CD14-positive monocyte (primary cell): Measurements from ENCODE around the gene THAP12. TPM values are rescaled to one million over a fixed set of nuclear protein-coding genes. Genes with fewer than 3 reads are reported as not detected.

Source experiments
- DNase-seq, 3 donors: peaks; one replicate each; pipeline ENCODE4 v3.0.0-alpha.2; 2011 to 2022
- H2AFZ ChIP-seq: 2 replicates; pipeline ENCODE4 v1.6.0; 2012; ENCODE audit warnings: mild to moderate bottlenecking, low read depth, low read length, inconsistent platforms; ENCODE audit not compliant: insufficient read depth, poor library complexity, severe bottlenecking
- H3K27ac ChIP-seq, 2 donors: 1 replicate in 1 of 2; 2 replicates in 1 of 2; pipeline ENCODE4 v1.5.1; 2012 to 2013; ENCODE audit warnings: low read length in 2 of 2, control low read depth in 1 of 2, inconsistent platforms in 1 of 2, low read depth in 1 of 2, mild to moderate bottlenecking in 1 of 2
- H3K27me3 ChIP-seq, 2 donors: one replicate each; pipeline versions ENCODE4 v1.6.0 to v1.6.1; 2011 to 2013; ENCODE audit warnings: low read length in 2 of 2; ENCODE audit not compliant: control insufficient read depth in 2 of 2, insufficient read depth in 2 of 2
- H3K36me3 ChIP-seq, 2 donors: replicated peaks in 1 of 2; 1 replicate in 1 of 2; 2 replicates in 1 of 2; pipeline versions ENCODE4 v1.5.1 to v1.6.1; 2012 to 2013; ENCODE audit warnings: low read length in 2 of 2, control low read depth in 1 of 2, inconsistent platforms in 1 of 2, mild to moderate bottlenecking in 1 of 2; ENCODE audit not compliant: insufficient read depth in 2 of 2, control insufficient read depth in 1 of 2
- H3K4me1 ChIP-seq, 2 donors: 1 replicate in 1 of 2; 2 replicates in 1 of 2; pipeline versions ENCODE4 v1.5.1 to v1.6.1; 2012 to 2013; ENCODE audit warnings: low read length in 2 of 2, control low read depth in 1 of 2, inconsistent platforms in 1 of 2, mild to moderate bottlenecking in 1 of 2, moderate library complexity in 1 of 2; ENCODE audit not compliant: insufficient read depth in 2 of 2, control insufficient read depth in 1 of 2
- H3K4me2 ChIP-seq: replicated peaks from 2 replicates; pipeline ENCODE3; 2012; ENCODE audit warnings: low read length, moderate library complexity, mild to moderate bottlenecking; ENCODE audit not compliant: poor library complexity, severe bottlenecking; ENCODE audit errors: extremely low read depth
- H3K4me3 ChIP-seq, 3 experiments: fragments of 200-600 bp in 1 of 3; sonication (generic) in 1 of 3; replicated peaks in 1 of 3; 1 replicate in 2 of 3; 2 replicates in 1 of 3; pipeline ENCODE4 v1.5.1; 2011 to 2013; ENCODE audit warnings: low read length in 3 of 3, mild to moderate bottlenecking in 3 of 3, control low read depth in 2 of 3, low read depth in 2 of 3, inconsistent platforms in 1 of 3, moderate library complexity in 1 of 3
- H3K79me2 ChIP-seq: 2 replicates; pipeline ENCODE4 v1.6.0; 2012; ENCODE audit warnings: mild to moderate bottlenecking, control low read depth, inconsistent platforms, low read length, moderate library complexity; ENCODE audit not compliant: insufficient read depth
- H3K9ac ChIP-seq: 2 replicates; pipeline ENCODE4 v1.6.0; 2017; ENCODE audit warnings: low read length, mild to moderate bottlenecking; ENCODE audit not compliant: insufficient read depth, poor library complexity, severe bottlenecking
- H3K9me3 ChIP-seq, 2 donors: replicated peaks in 1 of 2; 1 replicate in 1 of 2; 2 replicates in 1 of 2; pipeline versions ENCODE4 v1.5.1 to v1.6.1; 2012 to 2013; ENCODE audit warnings: low read length in 2 of 2, control low read depth in 1 of 2; ENCODE audit not compliant: control insufficient read depth in 1 of 2, insufficient read depth in 1 of 2
- H4K20me1 ChIP-seq: 2 replicates; pipeline ENCODE4 v1.6.0; 2012; ENCODE audit warnings: mild to moderate bottlenecking, low read length, control low read depth, moderate library complexity; ENCODE audit not compliant: insufficient read depth
- H3K27ac Mint-ChIP-seq, 7 donors: one replicate each; pipeline ENCODE4 v1.8.0; 2020; ENCODE audit warnings: mild to moderate bottlenecking in 7 of 7, mixed read lengths in 7 of 7, moderate library complexity in 6 of 7, inconsistent platforms in 2 of 7
- H3K27me3 Mint-ChIP-seq, 3 donors: one replicate each; pipeline ENCODE4 v1.8.0; 2021 to 2022; ENCODE audit warnings: low read depth in 3 of 3, mild to moderate bottlenecking in 3 of 3, mixed read lengths in 3 of 3, moderate library complexity in 3 of 3, inconsistent platforms in 1 of 3
- H3K36me3 Mint-ChIP-seq, 2 donors: one replicate each; pipeline ENCODE4 v1.8.0; 2020; ENCODE audit warnings: mixed read lengths in 2 of 2, inconsistent platforms in 1 of 2, mild to moderate bottlenecking in 1 of 2
- H3K4me1 Mint-ChIP-seq: one replicate; pipeline ENCODE4 v1.8.0; 2020; ENCODE audit warnings: mild to moderate bottlenecking, mixed read lengths
- H3K4me3 Mint-ChIP-seq, 2 donors: one replicate each; pipeline ENCODE4 v1.8.0; 2020; ENCODE audit warnings: mild to moderate bottlenecking in 2 of 2, mixed read lengths in 2 of 2, moderate library complexity in 1 of 2
- H3K9me3 Mint-ChIP-seq, 7 donors: one replicate each; pipeline ENCODE4 v1.8.0; 2020 to 2022; ENCODE audit warnings: mixed read lengths in 7 of 7, mild to moderate bottlenecking in 6 of 7, moderate library complexity in 6 of 7, inconsistent platforms in 2 of 7
- CTCF ChIP-seq: fragments of 200-600 bp; IDR thresholded peaks from one replicate; pipeline ENCODE4 v1.8.0; 2022; ENCODE audit warnings: antibody characterized with exemption, mild to moderate bottlenecking
- WGBS: methylation state at CpG from one replicate; pipeline ENCODE4 v1.1.5; 2013; ENCODE audit warnings: missing lambda C conversion rate; ENCODE audit not compliant: insufficient coverage; 5-methylcytosine and 5-hydroxymethylcytosine counted together
- intact Hi-C, 2 donors: fragments of 100-400 bp; cut with micrococcal nuclease; formaldehyde crosslinking; loops; one replicate each; pipeline versions ENCODE4 v1.15.0 to v1.15.1; 2023
- polyA plus RNA-seq, 3 donors: library from polyadenylated mRNA; depleted of rRNA in 1 of 3; unstranded in 2 of 3; stranded (reverse) in 1 of 3; fragments of 300-500 nt in 2 of 3; fragments of >200 nt in 1 of 3; fragmentation: Illumina TruSeq in 2 of 3; gene quantifications; 1 replicate in 2 of 3; 2 replicates in 1 of 3; pipeline ENCODE4 v1.2.3, GENCODE V29; 2012 to 2021

THAP12 gene
- polyA plus RNA-seq, 3 donors = 18.3 to 22.5 (median 20.0) TPM

- peaks cover 11% of the 10 kb centered on the region for H4K20me1 ChIP-seq
- WGBS = no CpG with 5 or more reads among the region's 1 CpG
Observed at GRCh38 chr11:76355172-76355571, 25.8 kb downstream of the THAP12 start.

GRCh38 chr11:76348348-76348747, 32.6 kb downstream of the THAP12 start:
- no peak overlapping the region for H3K4me3 Mint-ChIP-seq

More at GRCh38 chr11:76355172-76355571, 25.8 kb downstream of the THAP12 start:
- H3K4me3 ChIP-seq = no peak overlapping the region
- peaks cover 13 to 22% (median 19%) of the 10 kb centered on the region in 7 donors for H3K9me3 Mint-ChIP-seq
- H3K36me3 ChIP-seq = peaks cover 69 to 79% of the 10 kb centered on the region in 2 donors
- no peak for TF ChIP-seq CTCF
- no peak overlapping the region for H2AFZ ChIP-seq
- no peaks in the 10 kb centered on the region for H3K4me1 Mint-ChIP-seq
- intact Hi-C loops = no loop called here
- no peak overlapping the region for H3K27ac ChIP-seq
- H3K79me2 ChIP-seq = no peaks in the 10 kb centered on the region
- no peaks in the 10 kb centered on the region for H3K27me3 Mint-ChIP-seq
- H3K9me3 ChIP-seq = peaks cover 17 to 26% of the 10 kb centered on the region in 2 donors
- no peaks in the 10 kb centered on the region for H3K27me3 ChIP-seq
- H3K36me3 Mint-ChIP-seq = peaks cover 80 to 90% of the 10 kb centered on the region in 2 donors
- H3K4me3 Mint-ChIP-seq = no peak overlapping the region
- no peak overlapping the region for H3K4me2 ChIP-seq
- H3K27ac Mint-ChIP-seq = no peak overlapping the region
- H3K9ac ChIP-seq = no peak overlapping the region
- no peak for DNase-seq
- H3K4me1 ChIP-seq = no peaks in the 10 kb centered on the region

More at GRCh38 chr11:76348348-76348747, 32.6 kb downstream of the THAP12 start:
- no peaks in the 10 kb centered on the region for H3K79me2 ChIP-seq
- H3K36me3 ChIP-seq = peaks cover 24 to 43% of the 10 kb centered on the region in 2 donors
- Mint-ChIP-seq H3K36me3 (peaks cover 46 to 50% of the 10 kb centered on the region in 2 donors), H3K9me3 (peaks cover 0 to 3% (median 0%) of the 10 kb centered on the region in 7 donors), H3K4me1 (no peaks in the 10 kb centered on the region), H3K27me3 (peaks cover 0 to 4% (median 4%) of the 10 kb centered on the region in 3 donors), H3K27ac (no peak overlapping the region)
- H3K9ac ChIP-seq = no peak overlapping the region
- WGBS = no CpG with 5 or more reads among the region's 3 CpGs
- intact Hi-C loops = no loop called here
- H3K9me3 ChIP-seq = no peaks in the 10 kb centered on the region
- no peak overlapping the region for H3K27ac ChIP-seq
- H4K20me1 ChIP-seq = no peaks in the 10 kb centered on the region
- no peak overlapping the region for H3K4me3 ChIP-seq
- DNase-seq = no peak
- H2AFZ ChIP-seq = no peak overlapping the region
- no peak overlapping the region for H3K4me2 ChIP-seq
- H3K4me1 ChIP-seq = no peaks in the 10 kb centered on the region
- H3K27me3 ChIP-seq = no peaks in the 10 kb centered on the region
- TF ChIP-seq CTCF = no peak
